ENCODE measurements around the gene ZFPM1.
A peak's percentile ranks its signal among the peaks of the same experiment; 100 is the strongest.

The ZFPM1 gene

GRCh38 chr16:88454523-88454947 lies 1.5 kb downstream of the ZFPM1 start:
- TF ChIP-seq CTCF (IDR thresholded peaks at IDR 0.05; ENCODE audit: low read depth, low read length): no peak
- DNase-seq (ENCODE audit: low read depth in 2 of 2): peak in 1 of 2 donors; percentile 13
- H3K4me3 ChIP-seq (replicated peaks in 1 of 2; ENCODE audit: low read depth in 2 of 2, low read length in 2 of 2): peak overlapping the region; percentile 55 to 56

GRCh38 chr16:88455610-88456355 lies 2.7 kb downstream of the ZFPM1 start:
- H3K4me3 ChIP-seq (replicated peaks in 1 of 2; ENCODE audit: low read depth in 2 of 2, low read length in 2 of 2): peak overlapping the region; percentile 55 to 56
- DNase-seq (ENCODE audit: low read depth in 2 of 2): peak; percentile 45 to 70
- no peak for TF ChIP-seq CTCF (IDR thresholded peaks at IDR 0.05; ENCODE audit: low read depth, low read length)

- TF ChIP-seq CTCF (IDR thresholded peaks at IDR 0.05; ENCODE audit: low read depth, low read length): no peak
- no peak for DNase-seq (ENCODE audit: low read depth in 2 of 2)
- H3K4me3 ChIP-seq (replicated peaks in 1 of 2; ENCODE audit: low read depth in 2 of 2, low read length in 2 of 2): no peak overlapping the region
These were observed 3.5 kb downstream of the ZFPM1 start for GRCh38 chr16:88456356-88457292.

GRCh38 chr16:88458039-88458772 lies 5.1 kb downstream of the ZFPM1 start:
- TF ChIP-seq CTCF (IDR thresholded peaks at IDR 0.05; ENCODE audit: low read depth, low read length): no peak
- H3K4me3 ChIP-seq (replicated peaks in 1 of 2; ENCODE audit: low read depth in 2 of 2, low read length in 2 of 2): no peak overlapping the region
- DNase-seq (ENCODE audit: low read depth in 2 of 2): peak in 1 of 2 donors; percentile 60

GRCh38 chr16:88458773-88459235 lies 5.7 kb downstream of the ZFPM1 start:
- no peak for DNase-seq (ENCODE audit: low read depth in 2 of 2)
- no peak overlapping the region for H3K4me3 ChIP-seq (replicated peaks in 1 of 2; ENCODE audit: low read depth in 2 of 2, low read length in 2 of 2)
- TF ChIP-seq CTCF (IDR thresholded peaks at IDR 0.05; ENCODE audit: low read depth, low read length): no peak

GRCh38 chr16:88459366-88460073 lies 6.4 kb downstream of the ZFPM1 start:
- peak in 1 of 2 donors; percentile 68 for DNase-seq (ENCODE audit: low read depth in 2 of 2)
- H3K4me3 ChIP-seq (replicated peaks in 1 of 2; ENCODE audit: low read depth in 2 of 2, low read length in 2 of 2): no peak overlapping the region
- TF ChIP-seq CTCF (IDR thresholded peaks at IDR 0.05; ENCODE audit: low read depth, low read length): no peak
